Esophagus muscularis mucosa (tissue), 4 donors: ENCODE data around the gene SNX14.

Source experiments
- CTCF ChIP-seq, 3 experiments: fragments of 200-600 bp in 2 of 3; fragments of 450-650 bp in 1 of 3; sonication (generic) in 2 of 3; IDR thresholded peaks; one replicate each; pipeline ENCODE4 v1.5.1; 2017 to 2019; ENCODE audit warnings: antibody characterized with exemption in 3 of 3, mild to moderate bottlenecking in 2 of 3, moderate library complexity in 1 of 3
- EP300 ChIP-seq: sonication (generic); formaldehyde crosslinking; IDR thresholded peaks from one replicate; pipeline ENCODE4 v1.6.1; 2017; ENCODE audit warnings: antibody characterized with exemption
- POLR2A ChIP-seq: fragments of 450-650 bp; IDR thresholded peaks from one replicate; pipeline ENCODE4 v1.6.1; 2017; ENCODE audit warnings: antibody characterized with exemption, moderate library complexity, mild to moderate bottlenecking, low read depth
- POLR2AphosphoS5 ChIP-seq, 2 donors: sonication (generic); formaldehyde crosslinking; IDR thresholded peaks; one replicate each; pipeline ENCODE4 v1.6.1; 2017; ENCODE audit warnings: antibody characterized with exemption in 2 of 2

GRCh38 chr6:85460154-85460920 is 133.3 kb downstream of the SNX14 start:
- TF ChIP-seq POLR2AphosphoS5 (IDR thresholded peaks at IDR 0.05): no peak
- no peak for TF ChIP-seq CTCF (IDR thresholded peaks at IDR 0.05)
- TF ChIP-seq EP300: no peak
- no peak for TF ChIP-seq POLR2A
